HG03571 (cell line): Measurements from ENCODE around the gene FANCE.
A peak's percentile ranks its signal among the peaks of the same experiment; 100 is the strongest.

ENCODE experiments used
- ATAC-seq: cut with Tn5 transposase; IDR thresholded peaks from one replicate; pipeline ENCODE4 v1.9.1; 2021; ENCODE audit not compliant: unreplicated experiment

FANCE gene

DNA sequence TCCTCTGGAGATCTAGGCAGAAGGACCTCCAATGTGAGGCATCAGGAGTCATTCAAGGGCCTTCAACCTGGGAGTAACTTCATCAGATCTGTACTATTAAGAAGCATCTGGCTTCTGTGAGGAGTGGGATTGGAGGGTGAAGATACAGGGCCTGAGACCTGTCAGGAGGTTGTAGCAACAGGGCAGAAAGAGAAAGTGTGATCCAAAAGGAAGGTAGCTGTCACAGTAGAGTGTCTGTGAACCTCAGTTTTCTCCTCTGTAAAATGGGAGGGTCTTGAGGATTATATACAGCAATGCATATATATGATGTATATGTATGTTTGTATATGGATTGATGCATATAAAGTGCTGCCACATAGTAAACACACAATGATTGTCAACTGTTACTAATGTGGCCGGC is 13.5 kb downstream of the FANCE start:
- no peak for ATAC-seq

DNA sequence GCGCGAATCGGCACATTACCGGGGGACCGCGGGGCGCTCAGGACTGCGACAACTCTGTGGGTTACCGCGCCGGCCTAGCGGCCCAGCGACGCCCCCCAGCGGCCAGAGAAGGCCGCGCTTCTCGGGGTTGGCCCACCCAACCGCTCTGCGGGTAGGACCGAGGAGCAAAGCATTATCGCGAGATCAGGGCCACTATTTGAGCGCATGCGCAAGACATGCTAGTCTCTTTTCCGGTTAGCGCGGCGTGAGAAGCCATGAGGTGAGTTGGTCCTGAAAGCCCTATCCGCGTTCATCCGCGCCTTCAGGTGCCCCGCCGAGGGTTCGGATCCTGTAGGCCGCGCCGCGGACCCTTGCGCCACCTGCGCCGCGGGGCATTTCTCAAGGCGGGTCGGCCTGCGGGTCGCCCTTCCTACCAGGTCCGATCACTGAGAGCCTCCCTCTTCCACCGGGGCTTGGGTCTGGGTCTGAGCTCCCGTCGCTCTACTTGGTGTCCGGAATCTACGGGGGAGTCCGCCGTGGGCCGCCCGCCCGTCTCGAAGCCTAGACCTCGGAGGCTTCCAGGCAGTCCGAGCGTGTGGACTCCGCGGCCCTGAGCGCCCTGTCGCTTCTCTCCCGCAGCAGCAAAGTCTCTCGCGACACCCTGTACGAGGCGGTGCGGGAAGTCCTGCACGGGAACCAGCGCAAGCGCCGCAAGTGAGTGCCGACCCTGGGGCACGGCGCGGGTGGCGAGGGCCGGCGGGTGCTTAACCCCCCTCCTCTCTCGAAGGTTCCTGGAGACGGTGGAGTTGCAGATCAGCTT is 16.2 kb downstream of the FANCE start, which contains the start of gene RPL10A:
TSS of gene RPL10A (plus strand) at position 221 of the 799 bp plus-strand sequence. CDS start at position 255, 34 bp downstream.
- peak; percentile 87 for ATAC-seq

DNA sequence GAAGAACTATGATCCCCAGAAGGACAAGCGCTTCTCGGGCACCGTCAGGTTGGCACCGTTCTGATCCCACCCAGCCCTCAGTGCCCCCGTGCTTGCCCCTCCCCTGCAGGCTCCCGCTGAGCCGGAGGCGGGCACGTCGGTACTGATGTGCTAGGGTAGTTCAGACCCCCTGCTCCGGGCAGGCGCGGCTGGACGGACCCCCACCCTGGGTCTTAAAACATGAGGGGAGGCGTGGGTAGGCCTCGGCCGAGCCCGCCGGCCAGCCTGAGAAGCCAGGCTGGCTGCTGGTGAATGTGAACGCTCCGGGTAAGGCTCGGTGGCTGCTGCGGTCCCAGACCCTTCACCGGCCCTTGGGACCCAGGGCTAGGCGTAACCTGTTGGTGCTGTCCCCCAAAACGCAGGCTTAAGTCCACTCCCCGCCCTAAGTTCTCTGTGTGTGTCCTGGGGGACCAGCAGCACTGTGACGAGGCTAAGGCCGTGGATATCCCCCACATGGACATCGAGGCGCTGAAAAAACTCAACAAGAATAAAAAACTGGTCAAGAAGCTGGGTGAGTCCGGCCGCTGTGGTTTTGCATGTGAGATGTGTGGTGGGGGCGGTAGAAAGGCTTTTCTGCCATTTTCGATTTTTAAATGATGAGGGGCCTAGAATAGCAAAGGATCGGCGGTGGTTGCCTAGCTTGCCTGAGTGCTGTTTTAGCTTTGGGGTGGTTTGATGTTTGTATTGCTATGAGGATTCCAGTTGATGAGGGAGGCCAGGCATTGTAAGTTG is 17.0 kb downstream of the FANCE start:
- no peak for ATAC-seq

DNA sequence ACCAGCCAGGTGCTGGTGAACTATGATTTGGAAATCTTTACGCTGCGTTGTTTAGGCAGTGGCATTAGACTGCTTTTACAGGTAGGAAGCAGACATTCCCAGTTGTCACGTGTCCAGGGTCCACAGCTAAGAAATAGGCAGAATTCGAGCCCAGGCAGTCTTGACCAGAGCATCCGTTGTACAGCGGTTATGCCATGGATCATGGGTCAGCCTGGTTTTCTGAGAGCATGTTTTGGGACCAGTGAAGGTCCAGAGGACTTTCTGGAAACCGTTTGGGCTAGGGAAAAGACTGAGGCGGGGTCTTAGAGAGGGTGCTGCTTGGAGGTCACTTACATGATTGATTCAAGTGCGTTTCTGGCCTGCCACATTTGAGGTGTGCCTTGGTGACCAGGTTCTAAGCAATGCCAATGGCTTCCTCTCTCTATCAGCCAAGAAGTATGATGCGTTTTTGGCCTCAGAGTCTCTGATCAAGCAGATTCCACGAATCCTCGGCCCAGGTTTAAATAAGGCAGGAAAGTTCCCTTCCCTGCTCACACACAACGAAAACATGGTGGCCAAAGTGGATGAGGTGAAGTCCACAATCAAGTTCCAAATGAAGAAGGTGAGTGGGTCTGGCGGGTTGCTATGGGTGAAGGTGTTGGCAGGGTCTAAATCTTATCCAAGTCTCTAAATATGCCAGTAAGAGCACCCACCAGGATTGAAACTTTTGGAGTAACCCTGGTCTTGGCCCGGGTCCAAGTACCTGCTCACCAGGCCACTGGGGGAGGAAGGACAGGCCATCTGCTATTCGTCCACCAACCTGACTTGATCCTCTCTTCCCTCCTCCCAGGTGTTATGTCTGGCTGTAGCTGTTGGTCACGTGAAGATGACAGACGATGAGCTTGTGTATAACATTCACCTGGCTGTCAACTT is 17.9 kb downstream of the FANCE start:
- ATAC-seq = no peak

DNA sequence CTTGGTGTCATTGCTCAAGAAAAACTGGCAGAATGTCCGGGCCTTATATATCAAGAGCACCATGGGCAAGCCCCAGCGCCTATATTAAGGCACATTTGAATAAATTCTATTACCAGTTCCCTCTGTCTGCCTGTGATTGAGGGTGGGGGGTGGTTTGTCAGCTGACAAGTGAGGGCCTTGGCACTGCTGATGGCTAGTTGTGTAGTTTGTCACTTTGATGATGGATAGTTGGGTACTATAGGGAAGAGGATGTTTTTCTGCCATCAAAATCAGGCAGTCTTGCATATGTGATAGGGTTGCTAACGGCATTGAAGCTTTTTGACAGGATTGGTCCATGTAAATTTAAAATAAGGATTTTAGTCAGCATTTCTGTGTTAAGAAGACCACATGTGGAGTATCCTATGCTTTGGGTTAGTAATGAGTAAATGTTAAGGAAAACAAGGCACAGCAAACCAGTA is 18.6 kb downstream of the FANCE start:
- ATAC-seq = no peak

DNA sequence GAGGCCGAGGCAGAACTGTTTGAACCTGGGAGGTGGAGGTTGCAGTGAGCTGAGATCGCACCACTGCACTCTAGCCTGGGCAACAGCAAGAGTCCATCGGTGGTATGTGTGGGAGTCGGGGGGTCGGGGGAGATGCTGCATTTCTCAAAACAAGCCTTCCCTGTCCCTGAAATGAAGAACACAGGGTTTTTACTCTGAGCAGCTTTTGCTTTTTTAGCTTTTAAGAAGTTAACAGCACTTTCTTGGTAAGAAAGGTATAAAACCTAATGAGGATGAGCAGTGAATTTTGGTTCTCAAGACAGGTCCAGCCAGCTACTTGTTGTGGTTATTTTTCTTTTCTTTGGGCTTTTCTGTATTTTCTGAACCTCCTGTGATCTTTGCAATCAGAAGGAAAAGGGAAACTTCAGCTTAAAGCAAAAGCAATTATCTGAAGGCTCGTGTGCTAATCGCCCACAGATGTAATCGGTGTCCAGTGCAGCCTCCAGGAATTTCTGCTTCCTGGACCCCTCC is 19.8 kb downstream of the FANCE start:
- no peak for ATAC-seq

DNA sequence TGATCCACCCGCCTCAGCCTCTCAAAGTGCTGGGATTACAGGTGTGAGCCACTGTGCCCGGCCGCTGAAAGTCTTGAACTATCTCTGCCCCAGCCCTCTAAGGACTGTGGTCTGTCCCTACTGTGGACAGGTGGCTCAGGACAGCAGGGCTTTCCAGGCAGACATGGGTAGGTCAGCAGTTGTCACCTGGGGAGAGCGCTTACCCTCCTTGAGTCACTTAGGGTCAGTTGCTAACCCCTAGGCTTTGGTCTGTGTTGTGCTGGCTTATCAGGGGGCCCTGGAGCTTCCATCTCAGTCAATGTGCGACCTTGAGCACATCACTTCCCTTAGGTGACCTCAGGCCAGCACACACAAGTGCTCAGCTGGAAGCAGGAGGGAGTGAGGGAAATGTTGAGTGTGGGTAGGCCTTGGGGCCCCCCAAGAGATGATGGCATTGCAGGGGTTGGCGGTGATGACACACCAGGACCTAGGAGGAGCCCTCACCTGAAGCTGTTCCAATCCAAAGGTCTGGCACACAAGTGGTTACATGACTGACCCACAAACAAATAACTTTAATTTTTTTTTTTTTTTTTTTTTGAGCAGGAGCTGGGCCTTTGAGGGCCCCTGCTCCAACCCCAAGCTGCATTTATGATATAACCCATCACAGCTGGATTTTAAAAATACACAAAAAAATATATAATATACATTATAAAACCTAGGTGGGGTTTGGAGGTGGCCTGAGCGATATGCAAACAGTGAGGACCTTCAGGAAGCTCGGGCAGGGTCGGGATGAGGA is 21.1 kb downstream of the FANCE start:
- ATAC-seq = no peak

DNA sequence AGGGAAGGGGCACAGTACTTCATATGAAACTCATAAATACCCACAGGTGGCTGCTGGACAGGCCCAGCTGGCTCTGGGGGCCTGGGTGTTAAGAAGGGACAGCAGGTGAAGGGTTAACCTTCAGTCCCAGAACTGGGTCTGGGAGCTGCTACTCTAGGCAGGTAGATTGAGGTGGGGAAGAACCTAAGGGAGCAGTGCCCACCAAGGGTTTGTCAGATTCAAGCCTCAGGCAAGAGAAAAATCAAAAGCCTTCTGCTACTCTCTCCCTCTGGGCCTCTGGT is 21.7 kb downstream of the FANCE start:
- no peak for ATAC-seq

DNA sequence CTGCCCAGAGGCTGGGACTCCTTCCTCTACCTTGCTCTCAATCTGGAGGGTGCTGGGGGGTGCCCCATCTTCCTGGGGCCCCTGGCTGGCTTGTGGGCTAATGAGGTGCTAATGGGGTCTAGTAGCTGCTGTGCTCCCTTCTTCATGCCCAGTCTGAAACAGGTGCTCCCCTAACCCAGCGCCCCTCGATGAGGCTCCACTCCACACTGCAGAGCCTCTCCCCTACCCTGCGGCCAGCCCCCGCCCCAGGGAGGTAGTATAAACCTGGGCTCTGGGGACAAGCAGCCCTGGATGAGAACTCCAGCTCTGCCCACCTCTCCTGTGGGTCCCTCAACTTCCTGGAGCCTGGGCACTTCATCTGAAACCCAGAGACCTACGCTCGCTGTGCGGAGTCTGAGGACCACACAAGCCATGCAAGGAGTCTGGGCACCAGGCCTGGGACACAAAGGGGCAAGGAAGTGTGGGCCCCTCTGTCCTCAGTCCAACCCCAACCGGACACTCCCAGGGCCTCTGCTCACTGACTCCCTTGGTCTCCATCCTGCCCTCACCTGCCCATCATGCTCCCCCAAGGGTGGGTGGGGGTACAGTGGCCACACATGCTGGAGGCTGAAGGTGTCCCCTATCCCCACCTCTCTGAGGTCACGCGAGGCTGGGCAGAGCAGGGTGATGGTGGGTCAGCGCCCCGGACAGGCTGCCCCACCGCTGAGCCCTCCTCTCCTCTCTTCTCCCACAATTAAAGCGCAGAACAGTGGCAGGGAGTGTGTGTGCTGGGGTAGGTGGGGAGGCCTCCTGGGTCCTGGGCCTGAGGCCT is 22.2 kb downstream of the FANCE start:
- ATAC-seq = no peak

DNA sequence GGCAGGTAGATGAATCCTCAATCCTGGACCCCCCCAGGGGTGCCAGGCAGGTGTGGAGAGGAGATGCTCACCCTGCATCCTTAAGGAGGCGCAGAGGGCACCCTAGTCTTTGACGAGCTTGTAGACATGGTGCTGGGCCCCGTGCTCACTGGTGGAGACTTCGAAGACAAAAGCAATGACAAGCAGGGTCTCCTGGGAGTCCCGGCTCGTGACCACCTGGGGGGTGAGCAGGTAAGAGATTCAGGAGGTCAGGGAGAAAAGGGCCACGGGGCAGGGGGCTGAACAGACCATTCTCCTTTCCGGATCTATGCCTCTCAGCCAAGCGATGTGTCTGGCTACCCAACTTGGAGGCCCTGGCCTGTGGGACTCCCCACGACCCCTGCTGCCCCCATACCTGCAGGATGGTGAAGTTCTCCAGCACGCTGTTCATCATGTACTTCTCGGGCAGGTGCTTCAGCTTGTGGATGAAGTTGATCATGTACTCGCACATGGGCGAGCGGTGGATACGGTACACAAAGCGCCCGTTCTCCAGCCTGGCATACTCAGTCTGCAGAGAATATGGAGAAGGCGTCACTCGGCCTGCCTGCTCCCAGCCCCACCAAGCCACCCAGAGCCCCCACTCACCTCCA is 22.9 kb downstream of the FANCE start:
- no peak for ATAC-seq

DNA sequence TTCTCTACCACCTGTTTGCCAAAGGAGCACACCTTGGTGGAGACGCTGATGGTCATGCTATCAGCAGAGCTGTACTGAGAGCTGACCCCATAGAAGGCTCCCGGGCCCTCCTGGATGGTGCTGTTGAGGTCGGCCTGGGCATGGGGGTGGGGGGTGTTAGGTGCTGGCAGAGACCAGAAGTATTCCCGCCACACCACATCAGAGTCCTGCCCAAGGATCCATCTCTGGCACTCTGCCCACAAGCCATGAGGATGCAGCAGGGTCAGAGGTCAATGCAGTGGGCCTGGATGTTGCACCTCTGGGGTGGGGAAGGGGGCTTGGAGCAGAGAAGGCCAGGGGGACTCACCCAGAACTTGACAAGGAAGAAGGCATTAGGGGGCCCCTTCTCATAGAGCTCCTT is 23.4 kb downstream of the FANCE start:
- ATAC-seq = no peak

DNA sequence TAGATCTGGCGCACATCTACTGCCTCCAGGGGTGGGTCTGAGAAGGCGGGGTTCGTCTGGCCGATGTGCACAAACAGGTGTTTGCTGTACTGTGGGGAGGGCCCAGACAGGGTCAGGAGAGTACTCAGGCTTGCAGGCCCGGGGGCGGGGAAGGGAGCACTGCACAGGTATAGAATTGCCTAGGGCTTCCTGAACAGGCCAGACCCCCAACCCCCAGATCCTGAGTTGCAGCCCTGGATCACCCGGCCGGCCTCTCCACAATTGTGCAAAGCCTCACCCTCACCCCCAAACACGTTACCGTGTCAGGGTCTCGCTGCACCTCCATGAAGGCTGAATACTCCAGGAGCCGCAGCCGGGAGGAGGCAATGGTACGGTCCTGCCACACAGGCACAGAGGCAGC is 23.9 kb downstream of the FANCE start:
- no peak for ATAC-seq

DNA sequence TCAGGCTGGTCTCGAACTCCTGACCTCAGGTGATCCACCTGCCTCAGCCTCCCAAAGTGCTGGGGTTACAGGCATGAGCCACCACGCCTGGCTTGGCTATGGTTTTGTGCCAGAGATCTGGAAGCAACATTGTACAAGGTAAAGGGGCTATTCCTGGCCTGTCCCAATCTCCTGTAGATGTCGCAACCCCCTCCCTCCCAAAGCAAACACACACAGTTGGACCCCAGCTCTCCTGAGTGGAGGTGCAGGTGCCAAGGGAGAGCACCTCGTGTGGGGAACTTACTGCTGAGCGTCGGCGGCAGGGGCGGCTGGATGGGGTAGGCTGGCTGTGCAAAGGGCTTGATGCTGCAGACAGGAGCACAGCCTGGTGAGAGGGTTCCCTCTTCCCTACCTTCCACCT is 24.9 kb downstream of the FANCE start:
- no peak for ATAC-seq

DNA sequence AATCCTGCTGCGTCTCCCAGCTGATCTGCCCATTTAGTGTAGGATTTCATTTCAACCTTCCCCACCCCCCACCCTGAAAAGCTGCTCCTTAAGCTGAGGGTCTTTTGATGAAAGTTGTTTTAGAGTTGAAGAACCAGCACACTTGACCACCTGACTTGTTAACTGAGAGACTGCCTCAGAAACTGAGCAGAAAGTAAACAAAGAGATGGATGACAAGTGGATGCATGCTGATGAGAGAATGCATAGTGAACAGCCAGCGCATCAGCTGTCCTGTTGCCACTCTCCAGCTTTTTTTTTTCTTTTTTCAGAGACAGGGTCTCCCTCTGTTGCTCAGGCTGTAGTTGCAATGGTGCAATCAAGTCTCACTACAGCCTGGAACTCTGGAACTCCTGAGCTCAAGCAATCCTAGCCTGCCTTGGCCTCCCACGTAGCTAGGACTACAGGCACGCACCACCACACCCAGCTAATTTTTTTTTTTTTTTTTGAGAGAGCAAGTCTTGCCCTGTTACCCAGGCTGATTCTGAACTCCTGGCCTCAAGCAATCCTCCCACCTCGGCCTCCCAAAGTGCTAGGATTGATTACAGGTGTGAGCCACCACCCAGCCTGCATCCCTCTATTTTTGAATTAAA is 25.5 kb downstream of the FANCE start:
- no peak for ATAC-seq

DNA sequence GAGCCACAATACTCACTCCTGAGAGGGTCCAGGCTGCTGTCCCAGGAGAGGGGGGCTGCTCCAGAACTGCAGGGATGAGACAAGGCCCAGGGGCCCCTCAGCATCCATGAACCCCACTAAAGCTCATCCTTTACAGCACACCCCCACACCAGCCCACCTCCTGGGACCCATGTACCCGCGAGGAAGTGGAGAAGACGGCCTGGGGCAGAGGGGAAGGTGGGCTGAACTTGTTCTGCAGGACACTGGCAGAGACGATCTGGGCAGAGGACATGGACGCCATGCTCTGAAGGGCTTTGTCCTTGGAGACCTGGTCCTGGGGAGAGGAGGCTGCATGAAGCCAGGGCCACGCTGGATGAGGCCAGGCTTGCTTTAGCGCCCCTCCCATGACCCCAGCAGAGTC is 26.1 kb downstream of the FANCE start:
- ATAC-seq = no peak

DNA sequence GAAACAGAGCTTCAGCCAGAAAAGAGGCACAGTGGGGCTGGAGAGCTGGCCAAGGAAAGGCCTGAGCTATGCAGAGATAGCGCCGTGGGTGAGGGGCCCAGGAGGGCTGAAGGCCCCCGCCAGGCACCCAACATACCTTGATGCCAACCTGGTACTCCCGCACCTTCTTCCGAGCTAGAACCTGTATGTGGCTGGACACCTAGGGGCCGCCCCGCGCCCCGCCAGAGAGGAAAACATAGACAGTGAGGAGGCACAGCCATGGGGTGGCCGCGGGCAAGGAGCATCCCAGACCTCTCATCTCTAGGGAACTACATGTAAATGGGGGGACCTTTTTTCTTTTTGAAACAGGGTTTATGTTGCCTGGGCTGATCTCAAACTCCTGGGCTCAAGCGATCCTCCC is 28.0 kb downstream of the FANCE start:
- no peak for ATAC-seq

DNA sequence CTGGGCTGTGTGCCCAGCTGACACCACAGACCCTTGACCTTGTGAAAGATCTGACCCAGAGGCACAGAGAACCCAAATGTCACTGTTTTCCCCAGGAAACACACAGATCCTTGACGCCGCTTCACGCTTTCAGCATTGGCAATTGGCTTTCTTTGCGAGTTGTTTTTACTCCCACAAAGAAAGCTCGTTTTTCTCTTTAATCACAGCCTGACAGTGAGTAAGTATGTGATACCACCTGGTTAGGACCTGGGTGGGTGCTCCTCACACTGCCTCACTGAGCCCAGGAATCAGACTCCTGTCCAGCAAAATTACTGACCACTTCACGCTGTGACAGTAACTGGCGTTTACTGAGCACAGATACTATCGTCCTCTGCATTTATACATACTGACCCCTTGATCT is 29.1 kb downstream of the FANCE start:
- ATAC-seq = no peak

DNA sequence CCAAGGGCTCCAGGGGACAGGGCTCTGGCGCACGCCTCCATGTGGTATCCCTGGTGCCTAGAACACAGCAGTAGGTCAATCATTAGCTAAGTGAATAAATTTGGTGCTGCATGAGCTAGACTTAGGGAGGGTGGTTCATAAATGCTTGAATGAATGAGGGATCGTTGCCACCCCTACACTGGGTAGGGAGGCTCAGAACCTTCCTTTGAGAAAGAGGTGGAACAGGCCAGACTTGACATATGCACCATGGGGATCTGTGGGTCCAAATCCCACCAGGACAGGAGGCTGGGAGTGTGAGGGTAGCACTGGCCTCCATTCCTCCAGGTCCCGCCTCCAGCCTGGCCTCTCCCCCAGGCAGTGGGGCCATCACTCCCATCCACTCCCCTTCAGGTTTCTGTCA is 30.9 kb downstream of the FANCE start:
- no peak for ATAC-seq

DNA sequence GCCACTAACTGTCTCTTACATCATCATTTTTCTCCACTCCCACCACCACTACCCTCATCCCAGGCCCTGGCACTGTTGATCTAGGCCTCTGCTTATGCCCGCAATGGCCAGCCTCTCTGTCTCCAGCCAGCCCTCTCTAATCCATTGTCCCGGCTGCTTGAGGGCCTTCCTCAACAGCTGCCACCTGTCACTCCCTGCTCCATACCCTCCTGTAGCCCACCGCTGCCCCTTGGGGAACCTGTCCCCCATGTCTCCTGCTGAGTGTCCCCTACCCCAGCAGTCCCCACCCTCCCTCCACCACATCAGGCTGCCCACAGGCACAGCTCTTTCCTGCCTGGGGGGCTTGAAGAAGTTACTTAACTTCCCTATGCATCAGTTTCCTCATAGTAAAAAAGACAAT is 31.4 kb downstream of the FANCE start:
- no peak for ATAC-seq
